GM13976 (cell line): Measurements from ENCODE around the gene GASK1A.

ENCODE experiments used
- DNase-seq: peaks from one replicate; pipeline ENCODE4 v3.0.0; 2012; ENCODE audit warnings: low spot score
- CTCF ChIP-seq: IDR thresholded peaks from 2 replicates; pipeline ENCODE4 v1.5.1; 2012; ENCODE audit warnings: borderline replicate concordance, mild to moderate bottlenecking; ENCODE audit not compliant: insufficient read depth; ENCODE audit errors: extremely low read depth, missing control alignments, control extremely low read depth
- in situ Hi-C: fragments of 300-500 bp; cut with MboI; formaldehyde crosslinking; loops from one replicate; pipeline ENCODE4 v1.12.0; 2022; ENCODE audit warnings: low sequenced_read_pairs, mixed read lengths, inconsistent platforms; ENCODE audit not compliant: unreplicated experiment

Gene GASK1A

GRCh38 chr3:42988566-42988965 lies 9.5 kb downstream of the GASK1A start:
- in situ Hi-C loops, result no loop called here
- TF ChIP-seq CTCF, result no peak
- DNase-seq, result no peak

- no peak for TF ChIP-seq CTCF
- DNase-seq, result no peak
Observed at GRCh38 chr3:42991341-42992315, 12.5 kb downstream of the GASK1A start.

GRCh38 chr3:42994595-42994994 lies 15.5 kb downstream of the GASK1A start:
- no peak for DNase-seq
- no peak for TF ChIP-seq CTCF
- in situ Hi-C loops, result no loop called here

More at GRCh38 chr3:42991341-42992315, 12.5 kb downstream of the GASK1A start:
- in situ Hi-C loops, result no loop called here

- DNase-seq, result no peak
- in situ Hi-C loops, result no loop called here
- no peak for TF ChIP-seq CTCF
Observed at GRCh38 chr3:42996021-42996420, 16.9 kb downstream of the GASK1A start.

GRCh38 chr3:42996633-42997075 lies 17.5 kb downstream of the GASK1A start:
- no peak for DNase-seq
- in situ Hi-C loops, result no loop called here
- TF ChIP-seq CTCF, result no peak

GRCh38 chr3:42999212-42999611 lies 20.1 kb downstream of the GASK1A start:
- in situ Hi-C loops, result no loop called here
- no peak for DNase-seq
- TF ChIP-seq CTCF, result no peak
